HepG2 (cell line): ENCODE data around the gene ALKBH2.
A peak's percentile ranks its signal among the peaks of the same experiment; 100 is the strongest.

Experiments used
- POLR2AphosphoS5 ChIP-seq: IDR thresholded peaks from 2 replicates; pipeline ENCODE4 v1.6.1; 2012; ENCODE audit warnings: low read depth, low read length
- RFX5 ChIP-seq: IDR thresholded peaks from 2 replicates; pipeline ENCODE4 v1.6.1; 2011; ENCODE audit warnings: low read depth, low read length, improper control_type of control experiment
- SNAPC2 ChIP-seq: sonication (generic); formaldehyde crosslinking; IDR thresholded peaks from 2 replicates; pipeline ENCODE4 v1.8.1; 2022; ENCODE audit warnings: mild to moderate bottlenecking, missing genetic modification reagents
- SRF ChIP-seq: IDR thresholded peaks from 2 replicates; pipeline ENCODE4 v1.6.1; 2011; ENCODE audit warnings: mild to moderate bottlenecking, low read depth, low read length, moderate library complexity
- ZBTB7A ChIP-seq: sonication (generic); formaldehyde crosslinking; IDR thresholded peaks from 2 replicates; pipeline ENCODE4 v1.8.0; 2022; ENCODE audit warnings: mild to moderate bottlenecking, missing genetic modification reagents
- TF ChIP-seq, protein P1 (sequence below): sonication (generic); formaldehyde crosslinking; IDR thresholded peaks from 2 replicates; pipeline ENCODE4 v1.5.0; 2020; ENCODE audit warnings: mild to moderate bottlenecking, missing genetic modification reagents, moderate library complexity
- TF ChIP-seq, protein P2 (sequence below): sonication (generic); formaldehyde crosslinking; IDR thresholded peaks from 2 replicates; pipeline ENCODE4 v1.4.0; 2020; ENCODE audit warnings: missing genetic modification reagents
- TF ChIP-seq, protein P3 (sequence below): sonication (generic); formaldehyde crosslinking; IDR thresholded peaks from 2 replicates; pipeline ENCODE4 v1.5.1; 2020; ENCODE audit warnings: missing genetic modification reagents, mild to moderate bottlenecking, borderline replicate concordance

DNA sequence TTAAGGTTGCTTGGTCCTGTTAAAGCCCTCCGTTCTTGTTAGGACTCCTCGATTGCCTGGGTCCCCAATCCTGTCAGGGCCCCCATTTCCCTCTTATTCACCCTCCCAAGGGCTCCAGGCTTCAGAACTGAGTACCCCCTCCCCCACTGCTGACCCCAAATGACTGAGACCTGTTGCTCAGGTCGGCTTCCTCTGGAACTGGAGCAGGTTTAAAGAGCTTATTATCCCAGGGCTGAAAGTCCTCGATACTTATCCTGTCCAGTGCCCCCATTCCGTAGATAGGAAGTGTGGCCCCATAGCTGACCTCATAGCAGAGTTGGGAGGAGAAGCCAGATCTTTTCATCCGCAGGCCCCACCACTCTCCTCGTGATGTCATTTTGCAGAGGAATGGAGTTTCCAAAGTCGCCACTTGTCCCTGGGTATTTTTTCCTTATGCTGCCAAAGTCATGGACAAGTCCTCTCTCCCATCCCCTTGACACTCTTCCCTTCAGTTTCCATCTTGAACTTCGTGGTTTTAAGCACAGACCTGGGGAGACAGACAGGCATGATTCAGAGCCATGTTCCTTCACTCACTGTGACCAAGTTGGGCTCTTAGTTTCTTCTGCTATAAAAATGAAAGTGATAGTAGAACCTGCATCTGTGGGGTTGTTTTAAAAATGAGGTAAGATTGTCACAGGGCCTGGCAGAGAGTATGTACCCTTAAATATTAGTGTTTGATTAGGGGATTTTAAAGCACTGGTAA is 39.7 kb downstream of the ALKBH2 start:
- TF ChIP-seq ZBTB7A (CRISPR knock-in tag) (no peak), SRF (no peak), POLR2AphosphoS5 (peak; percentile 6; the same call in 1 of the 2 replicates), SNAPC2 (CRISPR knock-in tag) (no peak), RFX5 (no peak)
- TF ChIP-seq, protein P1, sequence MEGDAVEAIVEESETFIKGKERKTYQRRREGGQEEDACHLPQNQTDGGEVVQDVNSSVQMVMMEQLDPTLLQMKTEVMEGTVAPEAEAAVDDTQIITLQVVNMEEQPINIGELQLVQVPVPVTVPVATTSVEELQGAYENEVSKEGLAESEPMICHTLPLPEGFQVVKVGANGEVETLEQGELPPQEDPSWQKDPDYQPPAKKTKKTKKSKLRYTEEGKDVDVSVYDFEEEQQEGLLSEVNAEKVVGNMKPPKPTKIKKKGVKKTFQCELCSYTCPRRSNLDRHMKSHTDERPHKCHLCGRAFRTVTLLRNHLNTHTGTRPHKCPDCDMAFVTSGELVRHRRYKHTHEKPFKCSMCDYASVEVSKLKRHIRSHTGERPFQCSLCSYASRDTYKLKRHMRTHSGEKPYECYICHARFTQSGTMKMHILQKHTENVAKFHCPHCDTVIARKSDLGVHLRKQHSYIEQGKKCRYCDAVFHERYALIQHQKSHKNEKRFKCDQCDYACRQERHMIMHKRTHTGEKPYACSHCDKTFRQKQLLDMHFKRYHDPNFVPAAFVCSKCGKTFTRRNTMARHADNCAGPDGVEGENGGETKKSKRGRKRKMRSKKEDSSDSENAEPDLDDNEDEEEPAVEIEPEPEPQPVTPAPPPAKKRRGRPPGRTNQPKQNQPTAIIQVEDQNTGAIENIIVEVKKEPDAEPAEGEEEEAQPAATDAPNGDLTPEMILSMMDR = no peak
- TF ChIP-seq, protein P2, sequence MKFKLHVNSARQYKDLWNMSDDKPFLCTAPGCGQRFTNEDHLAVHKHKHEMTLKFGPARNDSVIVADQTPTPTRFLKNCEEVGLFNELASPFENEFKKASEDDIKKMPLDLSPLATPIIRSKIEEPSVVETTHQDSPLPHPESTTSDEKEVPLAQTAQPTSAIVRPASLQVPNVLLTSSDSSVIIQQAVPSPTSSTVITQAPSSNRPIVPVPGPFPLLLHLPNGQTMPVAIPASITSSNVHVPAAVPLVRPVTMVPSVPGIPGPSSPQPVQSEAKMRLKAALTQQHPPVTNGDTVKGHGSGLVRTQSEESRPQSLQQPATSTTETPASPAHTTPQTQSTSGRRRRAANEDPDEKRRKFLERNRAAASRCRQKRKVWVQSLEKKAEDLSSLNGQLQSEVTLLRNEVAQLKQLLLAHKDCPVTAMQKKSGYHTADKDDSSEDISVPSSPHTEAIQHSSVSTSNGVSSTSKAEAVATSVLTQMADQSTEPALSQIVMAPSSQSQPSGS (CRISPR knock-in tag) = no peak
- TF ChIP-seq, protein P3, sequence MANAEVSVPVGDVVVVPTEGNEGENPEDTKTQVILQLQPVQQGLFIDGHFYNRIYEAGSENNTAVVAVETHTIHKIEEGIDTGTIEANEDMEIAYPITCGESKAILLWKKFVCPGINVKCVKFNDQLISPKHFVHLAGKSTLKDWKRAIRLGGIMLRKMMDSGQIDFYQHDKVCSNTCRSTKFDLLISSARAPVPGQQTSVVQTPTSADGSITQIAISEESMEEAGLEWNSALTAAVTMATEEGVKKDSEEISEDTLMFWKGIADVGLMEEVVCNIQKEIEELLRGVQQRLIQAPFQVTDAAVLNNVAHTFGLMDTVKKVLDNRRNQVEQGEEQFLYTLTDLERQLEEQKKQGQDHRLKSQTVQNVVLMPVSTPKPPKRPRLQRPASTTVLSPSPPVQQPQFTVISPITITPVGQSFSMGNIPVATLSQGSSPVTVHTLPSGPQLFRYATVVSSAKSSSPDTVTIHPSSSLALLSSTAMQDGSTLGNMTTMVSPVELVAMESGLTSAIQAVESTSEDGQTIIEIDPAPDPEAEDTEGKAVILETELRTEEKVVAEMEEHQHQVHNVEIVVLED (CRISPR knock-in tag) = no peak
